GM06990 (cell line): ENCODE data around the gene PRSS57.

Experiments used
- DNase-seq: peaks from one replicate; pipeline ENCODE4 v3.0.0-alpha.2; 2011; ENCODE audit not compliant: insufficient read length; ENCODE audit errors: extremely low read depth
- H3K27me3 ChIP-seq: replicated peaks from 2 replicates; pipeline ENCODE4 v1.6.0; 2011; ENCODE audit warnings: low read length; ENCODE audit not compliant: control insufficient read depth, insufficient read depth
- H3K36me3 ChIP-seq: 2 replicates; pipeline ENCODE4 v1.5.1; 2011; ENCODE audit warnings: low read length; ENCODE audit not compliant: control insufficient read depth, insufficient read depth
- H3K4me3 ChIP-seq: replicated peaks from 2 replicates; pipeline ENCODE4 v1.5.1; 2011; ENCODE audit warnings: low read depth, mild to moderate bottlenecking, control low read depth, low read length
- CTCF ChIP-seq: IDR thresholded peaks from 2 replicates; pipeline ENCODE4 v1.5.1; 2011; ENCODE audit warnings: low read length, control low read depth, mild to moderate bottlenecking, inconsistent platforms; ENCODE audit not compliant: insufficient read depth, poor library complexity, severe bottlenecking

Gene PRSS57

GRCh38 chr19:641702-642101, 53.5 kb downstream of the PRSS57 start:
- no peak for DNase-seq
- no peak overlapping the region for H3K4me3 ChIP-seq
- TF ChIP-seq CTCF, result no peak
- H3K27me3 ChIP-seq, result no peaks in the 10 kb centered on the region
- peaks cover 6% of the 10 kb centered on the region for H3K36me3 ChIP-seq

- H3K27me3 ChIP-seq, result no peaks in the 10 kb centered on the region
- no peak overlapping the region for H3K4me3 ChIP-seq
- TF ChIP-seq CTCF, result no peak
- H3K36me3 ChIP-seq, result peaks cover 4% of the 10 kb centered on the region; the same call in 1 of the 2 replicates
- no peak for DNase-seq
Observed at GRCh38 chr19:640606-641189, 54.6 kb downstream of the PRSS57 start.

- Histone ChIP-seq H3K27me3 (no peaks in the 10 kb centered on the region), H3K36me3 (peaks cover 2% of the 10 kb centered on the region; the same call in 1 of the 2 replicates), H3K4me3 (peak overlapping the region; percentile 28)
- DNase-seq, result no peak
- no peak for TF ChIP-seq CTCF
Observed at GRCh38 chr19:640161-640558, 55.1 kb downstream of the PRSS57 start.

- DNase-seq, result peak; percentile 88
- H3K4me3 ChIP-seq, result peak within 1 kb of the TSS; percentile 60
- H3K27me3 ChIP-seq, result no peaks in the 10 kb centered on the region
- TF ChIP-seq CTCF, result no peak
- no peaks in the 10 kb centered on the region for H3K36me3 ChIP-seq
Observed at GRCh38 chr19:639253-640160, 55.7 kb downstream of the PRSS57 start, which contains the start of gene FGF22. Gene FGF22, plus strand, starts transcription at chr19:639879. Its CDS starts 47 bp downstream, at chr19:639926.

GRCh38 chr19:638906-639252, 56.4 kb downstream of the PRSS57 start:
- Histone ChIP-seq H3K27me3 (no peaks in the 10 kb centered on the region), H3K4me3 (no peak overlapping the region; the same call in 1 of the 2 replicates), H3K36me3 (no peaks in the 10 kb centered on the region)
- no peak for TF ChIP-seq CTCF
- no peak for DNase-seq
